ENCODE data around the gene TSKU.
"Not testable (repeated sequence)": the region's sequence is repeated elsewhere in the genome, so short reads cannot be mapped to it uniquely, and the experiment has no call there.

- not testable (repeated sequence) for TF ChIP-seq EZH2 (IDR thresholded peaks at IDR 0.05); POLR2AphosphoS5 (IDR thresholded peaks at IDR 0.05; ENCODE audit: borderline replicate concordance, low read depth, low read length); FOXP2 (optimal IDR thresholded peaks at IDR 0.05; ENCODE audit: control extremely low read depth, extremely low read length, insufficient read depth)
These were observed 43.4 kb downstream of the TSKU start for GRCh38 chr11:76826508-76826907.

Measured in SK-N-MC (cell line).